Ovary (tissue), 3 donors: ENCODE measurements around the gene RNF152.

Source experiments
- CTCF ChIP-seq, 3 donors: fragments of 450-650 bp in 2 of 3; fragments of 200-600 bp in 1 of 3; IDR thresholded peaks; one replicate each; pipeline versions ENCODE4 v1.5.1 to v1.8.0; 2016 to 2022; ENCODE audit warnings: antibody characterized with exemption in 3 of 3, mild to moderate bottlenecking in 1 of 3
- POLR2A ChIP-seq: fragments of 450-650 bp; IDR thresholded peaks from one replicate; pipeline ENCODE4 v1.6.1; 2017; ENCODE audit warnings: antibody characterized with exemption, mild to moderate bottlenecking, moderate library complexity
- donor health status: DM: no; HTN: no; CAD: no.

DNA sequence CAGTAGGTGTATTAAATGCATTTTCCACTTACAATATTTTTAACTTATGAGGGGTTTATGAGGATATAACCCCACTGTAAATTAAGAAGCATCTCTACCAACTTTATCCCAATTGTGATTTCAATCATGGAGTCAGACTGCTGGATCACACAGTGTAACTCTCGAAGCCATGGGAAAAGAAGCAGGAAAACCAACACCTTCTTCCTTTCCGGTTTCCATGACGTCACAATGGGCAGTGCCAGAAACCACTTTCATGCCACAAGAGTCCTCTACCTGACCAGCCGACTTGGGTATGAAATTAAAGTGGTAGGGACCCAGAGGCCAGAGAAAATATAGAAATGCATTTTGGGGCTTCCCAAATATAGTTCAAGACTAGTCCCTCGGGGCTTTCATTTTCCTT lies 4.2 kb downstream of the RNF152 start:
- no peak for TF ChIP-seq CTCF (IDR thresholded peaks at IDR 0.05)
- no peak for TF ChIP-seq POLR2A
